Smooth muscle cell (in vitro differentiated cells): ENCODE measurements around the gene NUDT14. TPM values are rescaled to one million over a fixed set of nuclear protein-coding genes. Genes with fewer than 3 reads are reported as not detected.

Source experiments
- DNase-seq: peaks from one replicate; lab custom pipeline; 2025; ENCODE audit not compliant: unreplicated experiment; lab: John Stamatoyannopoulos, UW
- H2AFZ ChIP-seq: fragments of 200-600 bp; sonication (generic); 2 replicates; pipeline ENCODE4 v1.6.0; 2016; ENCODE audit warnings: antibody characterized with exemption, low read depth, mild to moderate bottlenecking
- H3F3A ChIP-seq: fragments of 200-600 bp; sonication (generic); 2 replicates; pipeline ENCODE4 v1.6.0; 2017; ENCODE audit warnings: antibody characterized with exemption, low read depth
- H3K27ac ChIP-seq: fragments of 200-600 bp; sonication (generic); 2 replicates; pipeline ENCODE4 v1.5.1; 2016; ENCODE audit warnings: low read depth, mild to moderate bottlenecking
- H3K27me3 ChIP-seq: fragments of 200-600 bp; sonication (generic); 2 replicates; pipeline ENCODE4 v1.6.1; 2016; ENCODE audit warnings: low read depth, mild to moderate bottlenecking
- H3K36me3 ChIP-seq: fragments of 200-600 bp; sonication (generic); 2 replicates; pipeline ENCODE4 v1.5.1; 2016; ENCODE audit warnings: low read depth
- H3K4me1 ChIP-seq: fragments of 200-600 bp; sonication (generic); 2 replicates; pipeline ENCODE4 v1.5.1; 2016; ENCODE audit warnings: low read depth
- H3K4me2 ChIP-seq: fragments of 200-600 bp; sonication (generic); 2 replicates; pipeline ENCODE4 v1.6.0; 2016; ENCODE audit warnings: mild to moderate bottlenecking
- H3K4me3 ChIP-seq: fragments of 200-600 bp; sonication (generic); 2 replicates; pipeline ENCODE4 v1.5.1; 2016; ENCODE audit warnings: mild to moderate bottlenecking
- H3K79me2 ChIP-seq: fragments of 200-600 bp; sonication (generic); 2 replicates; pipeline ENCODE4 v1.6.0; 2016; ENCODE audit warnings: low read depth, mild to moderate bottlenecking
- H3K9ac ChIP-seq: fragments of 200-600 bp; sonication (generic); 2 replicates; pipeline ENCODE4 v1.6.0; 2016; ENCODE audit warnings: low read depth
- H3K9me3 ChIP-seq: fragments of 200-600 bp; sonication (generic); replicated peaks from 2 replicates; pipeline ENCODE4 v1.5.1; 2016; ENCODE audit warnings: low read depth
- H4K20me1 ChIP-seq: fragments of 200-600 bp; sonication (generic); 2 replicates; pipeline ENCODE4 v1.6.0; 2016; ENCODE audit warnings: low read depth
- WGBS: methylation state at CpG from one replicate; pipeline ENCODE4 v1.1.7; 2016; ENCODE audit warnings: low lambda C conversion rate; 5-methylcytosine and 5-hydroxymethylcytosine counted together
- polyA plus RNA-seq: library from polyadenylated mRNA; unstranded; fragments of >200 nt; fragmentation: Nextera tagmentation; extraction: Ambion mirVana; gene quantifications from 2 replicates; pipeline ENCODE4 v1.2.1, GENCODE V29; 2016
- total RNA-seq: library from RNA; depleted of rRNA; stranded (reverse); fragments of >200 nt; gene quantifications from 2 replicates; pipeline ENCODE4 v1.2.3, GENCODE V29; 2014
- TF ChIP-seq, protein P1 (sequence below): fragments of 200-600 bp; sonication (generic); IDR thresholded peaks from 2 replicates; pipeline ENCODE4 v1.5.1; 2017; ENCODE audit warnings: borderline replicate concordance, mild to moderate bottlenecking, antibody characterized with exemption; ENCODE audit not compliant: insufficient read depth, poor library complexity, severe bottlenecking

NUDT14 gene
- total and polyA plus RNA-seq, 2 experiments from 2014 or later: 7.9 to 30.7 TPM

GRCh38 chr14:105211086-105211757 is 30.1 kb upstream of the NUDT14 start:
- no peaks in the 10 kb centered on the region for H3K4me1 ChIP-seq
- no peak overlapping the region for H3K4me3 ChIP-seq
- no peak overlapping the region for H3K9ac ChIP-seq
- H3K79me2 ChIP-seq: no peaks in the 10 kb centered on the region
- H3K36me3 ChIP-seq: no peaks in the 10 kb centered on the region
- H3K4me2 ChIP-seq: no peak overlapping the region
- 97% methylated on average over 23 of the region's 23 CpGs for WGBS
- no peaks in the 10 kb centered on the region for H3F3A ChIP-seq
- H3K9me3 ChIP-seq: no peaks in the 10 kb centered on the region
- H3K27ac ChIP-seq: no peak overlapping the region
- TF ChIP-seq, protein P1, sequence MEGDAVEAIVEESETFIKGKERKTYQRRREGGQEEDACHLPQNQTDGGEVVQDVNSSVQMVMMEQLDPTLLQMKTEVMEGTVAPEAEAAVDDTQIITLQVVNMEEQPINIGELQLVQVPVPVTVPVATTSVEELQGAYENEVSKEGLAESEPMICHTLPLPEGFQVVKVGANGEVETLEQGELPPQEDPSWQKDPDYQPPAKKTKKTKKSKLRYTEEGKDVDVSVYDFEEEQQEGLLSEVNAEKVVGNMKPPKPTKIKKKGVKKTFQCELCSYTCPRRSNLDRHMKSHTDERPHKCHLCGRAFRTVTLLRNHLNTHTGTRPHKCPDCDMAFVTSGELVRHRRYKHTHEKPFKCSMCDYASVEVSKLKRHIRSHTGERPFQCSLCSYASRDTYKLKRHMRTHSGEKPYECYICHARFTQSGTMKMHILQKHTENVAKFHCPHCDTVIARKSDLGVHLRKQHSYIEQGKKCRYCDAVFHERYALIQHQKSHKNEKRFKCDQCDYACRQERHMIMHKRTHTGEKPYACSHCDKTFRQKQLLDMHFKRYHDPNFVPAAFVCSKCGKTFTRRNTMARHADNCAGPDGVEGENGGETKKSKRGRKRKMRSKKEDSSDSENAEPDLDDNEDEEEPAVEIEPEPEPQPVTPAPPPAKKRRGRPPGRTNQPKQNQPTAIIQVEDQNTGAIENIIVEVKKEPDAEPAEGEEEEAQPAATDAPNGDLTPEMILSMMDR: no peak
- H3K27me3 ChIP-seq: no peaks in the 10 kb centered on the region
- H4K20me1 ChIP-seq: peaks cover 20% of the 10 kb centered on the region
- no peak overlapping the region for H2AFZ ChIP-seq
- no peak for DNase-seq

- 94% methylated on average over 27 of the region's 30 CpGs for WGBS
- no peak overlapping the region for H3K4me2 ChIP-seq
- no peak overlapping the region for H2AFZ ChIP-seq
- no peak overlapping the region for H3K9ac ChIP-seq
- no peaks in the 10 kb centered on the region for H3K9me3 ChIP-seq
- no peak for DNase-seq
- H3K36me3 ChIP-seq: no peaks in the 10 kb centered on the region
- no peaks in the 10 kb centered on the region for H3K4me1 ChIP-seq
- TF ChIP-seq, protein P1: no peak
- H3K27ac ChIP-seq: no peak overlapping the region
- H3F3A ChIP-seq: no peaks in the 10 kb centered on the region
- no peak overlapping the region for H3K4me3 ChIP-seq
- no peaks in the 10 kb centered on the region for H3K79me2 ChIP-seq
- H4K20me1 ChIP-seq: peaks cover 17% of the 10 kb centered on the region
- no peaks in the 10 kb centered on the region for H3K27me3 ChIP-seq
Measured at GRCh38 chr14:105210266-105211025, 29.3 kb upstream of the NUDT14 start.

DNA sequence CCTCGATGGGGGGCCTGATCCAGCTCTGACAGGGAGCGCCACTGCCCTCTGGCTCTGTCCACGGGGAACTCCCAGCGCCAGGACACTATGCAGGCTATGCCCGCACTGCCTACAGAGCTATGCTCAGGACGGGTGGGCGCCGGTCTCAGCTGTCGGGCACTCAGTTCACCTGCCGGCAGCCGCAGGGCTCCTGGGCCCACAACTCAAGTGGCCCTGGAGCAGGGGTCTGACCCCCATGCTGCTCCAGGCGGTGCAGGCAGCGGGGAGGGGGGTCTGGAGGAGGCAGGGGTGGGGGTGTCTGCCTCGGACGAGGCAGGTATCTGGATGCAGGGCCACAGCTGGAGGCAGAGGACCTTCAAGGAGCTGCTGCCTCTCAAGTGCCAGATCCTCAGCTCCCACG is 28.5 kb upstream of the NUDT14 start:
- TF ChIP-seq, protein P1: no peak
- Histone ChIP-seq H3F3A (no peaks in the 10 kb centered on the region), H3K9me3 (no peaks in the 10 kb centered on the region), H2AFZ (no peak overlapping the region), H3K9ac (no peak overlapping the region), H3K4me3 (no peak overlapping the region), H4K20me1 (peaks cover 9% of the 10 kb centered on the region), H3K4me2 (no peak overlapping the region), H3K27me3 (no peaks in the 10 kb centered on the region), H3K36me3 (no peaks in the 10 kb centered on the region), H3K27ac (no peak overlapping the region), H3K79me2 (no peaks in the 10 kb centered on the region), H3K4me1 (no peaks in the 10 kb centered on the region)
- no peak for DNase-seq
- WGBS: 93% methylated on average over 15 of the region's 16 CpGs

GRCh38 chr14:105209091-105209490 is 28.0 kb upstream of the NUDT14 start:
- Histone ChIP-seq H3K27me3 (no peaks in the 10 kb centered on the region), H3K4me3 (no peak overlapping the region), H2AFZ (no peak overlapping the region), H3K9ac (no peak overlapping the region), H3K27ac (no peak overlapping the region), H3K4me2 (no peak overlapping the region), H3K36me3 (no peaks in the 10 kb centered on the region), H3K79me2 (no peaks in the 10 kb centered on the region), H3F3A (no peaks in the 10 kb centered on the region), H3K9me3 (no peaks in the 10 kb centered on the region), H4K20me1 (peaks cover 8% of the 10 kb centered on the region), H3K4me1 (no peaks in the 10 kb centered on the region)
- DNase-seq: no peak
- TF ChIP-seq, protein P1: no peak
- whole genome bisulfite sequencing: 92% methylated on average over 8 of the region's 8 CpGs
